Smooth muscle cell (in vitro differentiated cells): ENCODE measurements around the gene CYLD. TPM values are rescaled to one million over a fixed set of nuclear protein-coding genes. Genes with fewer than 3 reads are reported as not detected.

Experiments used
- DNase-seq: peaks from one replicate; lab custom pipeline; 2025; ENCODE audit not compliant: unreplicated experiment; lab: John Stamatoyannopoulos, UW
- H2AFZ ChIP-seq: fragments of 200-600 bp; sonication (generic); 2 replicates; pipeline ENCODE4 v1.6.0; 2016; ENCODE audit warnings: antibody characterized with exemption, low read depth, mild to moderate bottlenecking
- H3F3A ChIP-seq: fragments of 200-600 bp; sonication (generic); 2 replicates; pipeline ENCODE4 v1.6.0; 2017; ENCODE audit warnings: antibody characterized with exemption, low read depth
- H3K27ac ChIP-seq: fragments of 200-600 bp; sonication (generic); 2 replicates; pipeline ENCODE4 v1.5.1; 2016; ENCODE audit warnings: low read depth, mild to moderate bottlenecking
- H3K27me3 ChIP-seq: fragments of 200-600 bp; sonication (generic); 2 replicates; pipeline ENCODE4 v1.6.1; 2016; ENCODE audit warnings: low read depth, mild to moderate bottlenecking
- H3K36me3 ChIP-seq: fragments of 200-600 bp; sonication (generic); 2 replicates; pipeline ENCODE4 v1.5.1; 2016; ENCODE audit warnings: low read depth
- H3K4me1 ChIP-seq: fragments of 200-600 bp; sonication (generic); 2 replicates; pipeline ENCODE4 v1.5.1; 2016; ENCODE audit warnings: low read depth
- H3K4me2 ChIP-seq: fragments of 200-600 bp; sonication (generic); 2 replicates; pipeline ENCODE4 v1.6.0; 2016; ENCODE audit warnings: mild to moderate bottlenecking
- H3K4me3 ChIP-seq: fragments of 200-600 bp; sonication (generic); 2 replicates; pipeline ENCODE4 v1.5.1; 2016; ENCODE audit warnings: mild to moderate bottlenecking
- H3K79me2 ChIP-seq: fragments of 200-600 bp; sonication (generic); 2 replicates; pipeline ENCODE4 v1.6.0; 2016; ENCODE audit warnings: low read depth, mild to moderate bottlenecking
- H3K9ac ChIP-seq: fragments of 200-600 bp; sonication (generic); 2 replicates; pipeline ENCODE4 v1.6.0; 2016; ENCODE audit warnings: low read depth
- H3K9me3 ChIP-seq: fragments of 200-600 bp; sonication (generic); replicated peaks from 2 replicates; pipeline ENCODE4 v1.5.1; 2016; ENCODE audit warnings: low read depth
- H4K20me1 ChIP-seq: fragments of 200-600 bp; sonication (generic); 2 replicates; pipeline ENCODE4 v1.6.0; 2016; ENCODE audit warnings: low read depth
- CTCF ChIP-seq: fragments of 200-600 bp; sonication (generic); IDR thresholded peaks from 2 replicates; pipeline ENCODE4 v1.5.1; 2017; ENCODE audit warnings: borderline replicate concordance, mild to moderate bottlenecking, antibody characterized with exemption; ENCODE audit not compliant: insufficient read depth, poor library complexity, severe bottlenecking
- WGBS: methylation state at CpG from one replicate; pipeline ENCODE4 v1.1.7; 2016; ENCODE audit warnings: low lambda C conversion rate; 5-methylcytosine and 5-hydroxymethylcytosine counted together
- polyA plus RNA-seq: library from polyadenylated mRNA; unstranded; fragments of >200 nt; fragmentation: Nextera tagmentation; extraction: Ambion mirVana; gene quantifications from 2 replicates; pipeline ENCODE4 v1.2.1, GENCODE V29; 2016
- total RNA-seq: library from RNA; depleted of rRNA; stranded (reverse); fragments of >200 nt; gene quantifications from 2 replicates; pipeline ENCODE4 v1.2.3, GENCODE V29; 2014

CYLD gene
- total RNA-seq (13.8 and 33.3 TPM in 2 replicates), polyA plus RNA-seq (10.2 and 11.3 TPM in 2 replicates)

GRCh38 chr16:50741781-50742575 lies at the start of gene CYLD:
Gene CYLD, plus strand, starts transcription at chr16:50742086. Its CDS starts 7,613 bp downstream, at chr16:50749699.
- TF ChIP-seq CTCF: no peak
- Histone ChIP-seq H3K4me1 (peaks cover 3% of the 10 kb centered on the region), H3K79me2 (no peaks in the 10 kb centered on the region), H3K4me2 (peak within 1 kb of the TSS; percentile 98), H4K20me1 (no peaks in the 10 kb centered on the region), H2AFZ (peak within 1 kb of the TSS; percentile 87), H3K27ac (peak within 1 kb of the TSS; percentile 71), H3K36me3 (no peaks in the 10 kb centered on the region), H3K9ac (peak within 1 kb of the TSS; percentile 97), H3F3A (no peaks in the 10 kb centered on the region), H3K4me3 (peak within 1 kb of the TSS; percentile 92), H3K9me3 (no peaks in the 10 kb centered on the region), H3K27me3 (no peaks in the 10 kb centered on the region)
- peak; percentile 95 for DNase-seq
- under 1% methylated on average over 39 of the region's 93 CpGs for WGBS

GRCh38 chr16:50692644-50692998 lies 49.3 kb upstream of the CYLD start:
- peaks cover 21% of the 10 kb centered on the region for H3K27me3 ChIP-seq
- DNase-seq: no peak
- no peaks in the 10 kb centered on the region for H3K9me3 ChIP-seq
- H3F3A ChIP-seq: no peaks in the 10 kb centered on the region
- H3K4me2 ChIP-seq: no peak overlapping the region
- WGBS: 100% methylated on average over 3 of the region's 4 CpGs
- no peaks in the 10 kb centered on the region for H3K79me2 ChIP-seq
- H2AFZ ChIP-seq: no peak overlapping the region
- H3K4me1 ChIP-seq: no peaks in the 10 kb centered on the region
- no peak overlapping the region for H3K27ac ChIP-seq
- no peaks in the 10 kb centered on the region for H3K36me3 ChIP-seq
- H4K20me1 ChIP-seq: no peaks in the 10 kb centered on the region
- H3K4me3 ChIP-seq: no peak overlapping the region
- no peak overlapping the region for H3K9ac ChIP-seq
- TF ChIP-seq CTCF: no peak

GRCh38 chr16:50692999-50693781 lies 48.7 kb upstream of the CYLD start, which contains the start of gene NOD2:
Gene NOD2, plus strand, starts transcription at chr16:50693606. Its CDS starts 5,890 bp downstream, at chr16:50699496.
- H3K4me1 ChIP-seq: no peaks in the 10 kb centered on the region
- H3K4me3 ChIP-seq: peak within 1 kb of the TSS; percentile 43
- H2AFZ ChIP-seq: no peak within 1 kb of the TSS
- no peaks in the 10 kb centered on the region for H3K79me2 ChIP-seq
- no peaks in the 10 kb centered on the region for H3K9me3 ChIP-seq
- H3F3A ChIP-seq: no peaks in the 10 kb centered on the region
- H3K36me3 ChIP-seq: no peaks in the 10 kb centered on the region
- peaks cover 21% of the 10 kb centered on the region for H3K27me3 ChIP-seq
- 38% methylated on average over 32 of the region's 56 CpGs for WGBS
- no peak for TF ChIP-seq CTCF
- H3K27ac ChIP-seq: no peak within 1 kb of the TSS
- H3K4me2 ChIP-seq: peak within 1 kb of the TSS; percentile 80
- no peak within 1 kb of the TSS for H3K9ac ChIP-seq
- H4K20me1 ChIP-seq: no peaks in the 10 kb centered on the region
- no peak for DNase-seq
